Posterior cingulate gyrus (tissue), 11 donors: Measurements from ENCODE around the gene PITX3.
"Not testable (repeated sequence)": the region's sequence is repeated elsewhere in the genome, so short reads cannot be mapped to it uniquely, and the experiment has no call there.

ENCODE experiments used
- DNase-seq, 10 donors: peaks; one replicate each; pipeline versions ENCODE4 v3.0.0 to v3.0.0-alpha.2; 2020 to 2021; ENCODE audit warnings: mixed read lengths in 3 of 10
- intact Hi-C: fragments of 100-400 bp; cut with DNase I; formaldehyde crosslinking; loops from one replicate; pipeline ENCODE4 v1.15.1; 2023

Gene PITX3

GRCh38 chr10:102188941-102189898, 52.1 kb downstream of the PITX3 start:
- intact Hi-C loops, DNase-seq: not testable (repeated sequence)

- intact Hi-C loops, result no loop called here
- no peak for DNase-seq
Measured at GRCh38 chr10:102188298-102188940, 52.9 kb downstream of the PITX3 start.

GRCh38 chr10:102185811-102186527, 55.3 kb downstream of the PITX3 start:
- intact Hi-C loops, result no loop called here
- no peak for DNase-seq

GRCh38 chr10:102185272-102185671, 56.0 kb downstream of the PITX3 start:
- no peak for DNase-seq
- intact Hi-C loops, result no loop called here

- intact Hi-C loops, result no loop called here
- no peak for DNase-seq
Measured at GRCh38 chr10:102184606-102185005, 56.7 kb downstream of the PITX3 start.
